GM12874 (cell line): ENCODE results near the gene OR10K2.

Experiments used
- TF ChIP-seq, protein P1 (sequence below): IDR thresholded peaks from 2 replicates; pipeline ENCODE4 v1.5.1; 2011; ENCODE audit warnings: low read depth, mild to moderate bottlenecking, control low read depth, low read length, moderate library complexity; ENCODE audit not compliant: insufficient read depth

The OR10K2 gene

GRCh38 chr1:158426137-158426536 is at the start of gene OR10K2:
TSS of gene OR10K2 (minus strand) at chr1:158426237. CDS start at chr1:158420866, 5,371 bp downstream.
- TF ChIP-seq, protein P1, sequence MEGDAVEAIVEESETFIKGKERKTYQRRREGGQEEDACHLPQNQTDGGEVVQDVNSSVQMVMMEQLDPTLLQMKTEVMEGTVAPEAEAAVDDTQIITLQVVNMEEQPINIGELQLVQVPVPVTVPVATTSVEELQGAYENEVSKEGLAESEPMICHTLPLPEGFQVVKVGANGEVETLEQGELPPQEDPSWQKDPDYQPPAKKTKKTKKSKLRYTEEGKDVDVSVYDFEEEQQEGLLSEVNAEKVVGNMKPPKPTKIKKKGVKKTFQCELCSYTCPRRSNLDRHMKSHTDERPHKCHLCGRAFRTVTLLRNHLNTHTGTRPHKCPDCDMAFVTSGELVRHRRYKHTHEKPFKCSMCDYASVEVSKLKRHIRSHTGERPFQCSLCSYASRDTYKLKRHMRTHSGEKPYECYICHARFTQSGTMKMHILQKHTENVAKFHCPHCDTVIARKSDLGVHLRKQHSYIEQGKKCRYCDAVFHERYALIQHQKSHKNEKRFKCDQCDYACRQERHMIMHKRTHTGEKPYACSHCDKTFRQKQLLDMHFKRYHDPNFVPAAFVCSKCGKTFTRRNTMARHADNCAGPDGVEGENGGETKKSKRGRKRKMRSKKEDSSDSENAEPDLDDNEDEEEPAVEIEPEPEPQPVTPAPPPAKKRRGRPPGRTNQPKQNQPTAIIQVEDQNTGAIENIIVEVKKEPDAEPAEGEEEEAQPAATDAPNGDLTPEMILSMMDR, result no peak

DNA sequence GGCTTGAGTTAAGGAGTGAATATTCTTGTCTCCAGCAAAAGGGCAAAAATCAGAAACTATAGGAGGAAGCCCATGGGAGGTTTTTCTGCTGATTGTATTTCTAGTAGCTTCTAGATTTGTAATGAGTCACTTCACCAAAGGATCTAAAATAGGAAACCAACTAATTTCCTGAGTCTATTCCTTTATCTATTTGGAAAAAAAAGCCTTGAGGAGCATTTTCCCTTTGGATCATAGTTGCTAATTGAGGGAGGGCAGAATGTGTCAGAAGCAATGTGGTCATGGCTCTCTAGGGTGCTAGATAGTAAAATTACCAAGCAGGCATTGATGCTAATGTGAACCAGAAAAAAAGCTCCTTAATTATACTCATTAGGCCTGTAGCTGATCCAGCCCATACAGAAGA is 45.9 kb upstream of the OR10K2 start, which contains the start of gene OR10R2:
Gene OR10R2, plus strand, starts transcription at position 301 of the 400 bp plus-strand sequence. CDS start 106 bp downstream, outside the sequence.
- TF ChIP-seq, protein P1, result no peak

DNA sequence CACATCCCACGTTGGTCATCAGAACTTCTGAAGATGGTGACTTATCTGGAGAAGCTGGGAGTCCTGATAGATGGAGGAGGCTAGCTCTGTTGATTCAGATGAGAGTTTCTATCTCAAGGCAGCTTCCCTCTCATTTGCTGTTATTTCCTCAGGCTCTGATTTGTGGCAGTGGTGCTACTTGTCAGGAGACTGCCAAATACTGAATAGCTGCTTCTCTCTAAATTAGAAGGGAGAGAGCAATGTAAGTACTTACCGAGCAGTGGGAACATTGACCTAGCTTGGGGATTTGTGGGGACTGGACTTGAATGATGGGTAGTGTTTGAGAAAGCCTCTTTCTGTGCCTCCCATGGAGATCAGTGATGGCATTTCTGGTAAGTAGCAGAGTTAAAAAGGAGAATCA is 35.5 kb upstream of the OR10K2 start, which contains the start of gene OR10K1:
Gene OR10K1, plus strand, starts transcription at position 301 of the 400 bp plus-strand sequence. CDS start 3,728 bp downstream, outside the sequence.
- TF ChIP-seq, protein P1, result no peak

DNA sequence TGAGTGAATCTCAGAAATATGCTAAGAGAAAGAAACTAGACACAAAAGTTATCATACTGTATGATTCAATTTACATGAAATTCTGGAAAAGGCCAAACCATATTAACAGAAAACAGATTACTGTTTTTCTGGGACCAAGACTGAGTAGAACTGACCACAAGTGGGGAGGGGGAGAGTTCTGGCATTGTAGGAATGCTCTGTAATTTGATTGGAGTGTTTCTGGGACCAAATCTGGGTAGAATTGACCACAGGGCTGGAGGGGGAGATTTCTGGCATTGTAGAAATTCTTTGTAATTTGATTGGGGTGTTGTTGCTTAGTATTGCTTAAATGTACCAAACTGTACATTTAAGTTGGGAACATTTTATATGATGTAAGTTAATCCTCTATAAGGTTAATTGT is 32.2 kb upstream of the OR10K2 start:
- TF ChIP-seq, protein P1, result no peak

GRCh38 chr1:158457246-158457645 is 31.2 kb upstream of the OR10K2 start:
- TF ChIP-seq, protein P1, result no peak

DNA sequence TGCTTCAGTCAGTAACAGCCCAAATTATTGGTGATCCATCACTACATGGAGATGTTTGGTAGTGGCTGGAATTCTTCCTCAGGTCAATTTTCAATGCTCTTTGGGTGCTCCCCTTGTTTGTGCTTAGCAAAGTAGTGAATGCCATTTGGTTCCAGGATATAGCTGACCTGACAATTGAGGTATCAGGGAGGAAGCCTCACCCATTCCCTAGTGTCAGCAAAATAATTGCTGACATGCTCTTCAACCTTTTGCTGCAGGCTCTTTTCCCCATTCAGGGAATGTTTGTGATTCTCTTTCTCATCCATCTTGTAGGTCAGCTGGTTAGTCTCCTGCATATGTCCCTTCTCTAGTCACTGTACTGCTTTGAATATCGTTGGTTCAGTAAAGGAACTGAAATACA is 28.5 kb upstream of the OR10K2 start:
- TF ChIP-seq, protein P1, result no peak

DNA sequence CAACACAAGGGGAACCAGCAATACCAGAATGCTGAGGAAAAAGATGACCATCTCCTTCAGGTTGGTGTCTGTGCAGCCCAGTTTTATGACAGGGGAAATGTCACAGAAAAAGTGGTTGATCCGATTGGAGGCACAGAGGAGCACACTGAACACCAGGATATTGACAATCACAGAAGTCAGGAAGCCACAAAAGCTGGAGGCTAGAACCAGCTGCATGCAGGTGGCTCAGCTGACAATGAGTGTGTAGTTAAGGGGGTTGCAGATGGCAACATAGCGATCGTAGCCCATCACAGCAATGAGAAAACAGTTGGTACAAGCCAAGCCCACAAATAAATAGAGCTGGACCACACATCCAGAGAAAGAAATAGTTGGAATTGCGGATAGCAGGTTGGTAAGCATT is 19.3 kb upstream of the OR10K2 start:
- TF ChIP-seq, protein P1, result no peak

DNA sequence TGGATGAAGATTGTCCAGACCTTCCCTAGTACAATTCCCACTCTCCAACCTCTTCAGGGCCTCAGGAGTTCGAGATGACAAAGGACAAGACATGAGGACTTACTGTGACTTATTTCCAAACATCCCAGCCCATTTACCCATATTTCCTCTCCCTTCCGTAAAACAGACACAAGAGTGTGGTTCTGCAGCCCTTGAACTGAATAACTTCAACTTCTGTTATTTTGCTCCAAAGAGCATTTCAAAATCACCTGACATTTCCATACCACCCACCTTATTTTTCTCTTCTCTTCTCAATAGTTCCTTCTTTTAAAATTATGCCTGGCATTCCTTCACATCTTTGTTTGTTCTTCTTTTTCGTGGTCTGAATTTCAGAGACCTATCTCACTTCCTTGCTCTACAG is 8.7 kb upstream of the OR10K2 start:
- TF ChIP-seq, protein P1, result no peak
